ENCODE results near the gene PHETA1.
"Not testable (repeated sequence)": the region's sequence is repeated elsewhere in the genome, so short reads cannot be mapped to it uniquely, and the experiment has no call there.

PHETA1 gene

GRCh38 chr12:111352296-111352993 is 16.4 kb downstream of the PHETA1 start:
- DNase-seq (ENCODE audit: insufficient read length, low spot score) (no peak), FAIRE-seq (no peak)

DNA sequence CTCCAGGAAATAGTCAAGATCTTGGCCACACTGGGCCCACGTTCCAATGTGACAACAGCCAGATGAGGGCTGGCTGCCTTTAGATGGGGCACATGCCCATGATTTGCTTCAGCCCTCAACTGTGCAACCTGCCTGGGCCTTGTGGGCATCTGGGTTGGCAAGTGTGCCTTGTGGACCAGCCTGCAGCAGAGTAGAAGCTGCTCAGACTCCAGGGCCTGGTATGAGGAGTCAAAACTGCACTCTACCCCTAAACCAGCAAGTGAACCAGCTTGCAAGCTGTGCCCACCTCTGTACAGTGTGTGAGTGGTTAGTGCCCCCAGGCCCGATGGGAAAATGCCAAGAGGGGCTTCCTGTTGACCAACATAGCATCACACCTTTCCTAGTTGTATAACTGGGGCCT is 17.9 kb downstream of the PHETA1 start:
- DNase-seq (ENCODE audit: insufficient read length, low spot score) (no peak), FAIRE-seq (no peak)

DNA sequence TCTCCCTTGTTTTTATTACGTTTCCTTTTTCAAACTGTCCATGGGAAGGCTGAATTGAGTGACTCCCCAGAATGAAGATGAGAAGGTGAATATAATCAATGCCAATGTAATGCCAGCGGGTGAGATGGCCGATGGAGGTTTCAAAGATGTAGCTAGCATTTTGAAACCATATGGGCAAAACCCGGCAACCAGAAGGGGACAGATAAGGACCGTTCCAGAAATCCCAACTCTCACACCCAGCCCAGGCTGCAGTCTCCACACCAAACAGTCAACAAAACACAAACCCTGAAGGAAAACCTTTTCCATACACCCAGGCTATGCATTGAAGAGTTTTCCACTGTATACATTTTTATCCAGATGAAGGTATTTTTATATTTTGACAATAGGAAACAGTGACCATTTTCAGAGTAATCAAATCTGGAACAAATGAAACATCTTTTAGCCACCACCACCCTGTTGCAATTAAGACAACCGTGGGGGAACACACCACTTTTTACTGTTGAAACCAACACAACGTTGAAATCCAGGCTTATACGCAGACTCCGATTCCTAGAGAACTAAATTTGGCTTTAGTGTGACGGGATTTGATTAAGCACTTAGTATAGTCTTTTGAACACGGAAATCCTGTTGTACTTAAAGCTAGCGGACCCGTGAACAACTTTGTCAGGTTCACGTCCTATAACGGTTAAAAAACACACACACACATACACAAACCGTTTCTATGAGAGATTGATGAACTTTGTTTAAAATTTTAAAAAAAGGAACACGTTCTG is 19.0 kb downstream of the PHETA1 start:
- no peak for FAIRE-seq
- no peak for DNase-seq (ENCODE audit: insufficient read length, low spot score)

DNA sequence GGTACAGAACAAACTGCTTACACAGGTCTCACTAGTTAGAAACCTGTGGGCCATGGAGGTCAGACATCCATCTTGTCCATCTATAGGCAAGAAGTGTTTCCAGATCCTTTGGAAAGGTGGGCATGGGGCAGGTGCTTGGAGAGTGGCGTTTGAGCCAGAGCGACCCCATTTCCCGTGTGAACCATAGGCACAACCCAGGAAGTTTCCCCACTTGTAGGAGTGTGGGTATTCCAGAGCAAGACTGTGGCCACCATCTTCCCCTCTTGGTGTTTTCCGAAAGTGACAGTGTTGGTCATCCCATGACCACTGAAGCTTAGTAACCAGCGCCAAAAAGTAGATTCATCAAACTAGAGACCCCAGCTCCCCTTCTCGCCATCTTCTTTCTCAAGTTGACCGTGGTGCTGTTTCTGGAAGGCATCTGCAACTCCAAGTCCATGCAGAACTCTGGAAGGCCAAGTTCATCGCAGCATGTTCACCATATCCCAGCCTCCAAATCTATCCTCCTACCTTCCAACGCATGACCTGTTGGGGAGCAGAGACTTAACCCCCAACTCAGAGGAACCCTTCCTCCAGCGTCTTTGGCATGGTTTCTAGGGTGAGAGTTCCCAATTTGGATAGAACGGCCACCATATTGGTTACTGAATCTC is 19.7 kb downstream of the PHETA1 start:
- FAIRE-seq: no peak
- no peak for DNase-seq (ENCODE audit: insufficient read length, low spot score)

DNA sequence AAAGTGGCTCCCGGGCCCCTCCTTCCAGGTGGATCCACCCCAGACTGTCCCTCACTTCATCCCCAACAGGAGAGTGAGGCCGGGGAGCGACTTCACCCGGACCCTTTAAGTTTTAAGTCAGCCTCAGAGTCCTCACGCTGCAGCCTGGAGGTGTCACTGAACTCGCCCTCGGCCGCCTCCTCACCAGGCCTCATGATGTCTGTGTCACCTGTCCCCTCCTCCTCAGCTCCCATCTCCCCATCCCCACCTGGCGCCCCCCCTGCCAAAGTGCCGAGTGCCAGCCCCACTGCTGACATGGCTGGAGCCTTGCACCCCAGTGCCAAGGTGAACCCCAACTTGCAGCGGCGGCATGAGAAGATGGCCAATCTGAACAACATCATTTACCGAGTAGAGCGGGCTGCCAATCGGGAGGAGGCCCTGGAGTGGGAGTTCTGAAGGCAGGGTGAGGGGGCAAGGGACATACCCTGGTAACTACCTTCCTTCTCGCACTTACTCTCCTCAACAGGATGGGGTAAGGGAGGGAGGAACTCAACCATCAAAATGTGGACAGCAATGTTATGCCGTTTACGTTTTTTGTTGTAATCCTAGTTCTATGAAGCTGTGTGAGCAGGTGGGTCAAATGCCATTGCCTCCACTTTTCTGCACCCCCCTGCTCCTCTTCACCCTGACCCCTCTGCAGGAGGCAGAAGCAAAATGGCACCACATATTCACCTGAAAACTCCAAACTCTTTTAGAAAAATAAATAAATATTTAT is 20.8 kb downstream of the PHETA1 start:
- DNase-seq (ENCODE audit: insufficient read length, low spot score): no peak
- no peak for FAIRE-seq

GRCh38 chr12:111344254-111344875 is 24.5 kb downstream of the PHETA1 start:
- DNase-seq (ENCODE audit: insufficient read length, low spot score) (no peak), FAIRE-seq (no peak)

DNA sequence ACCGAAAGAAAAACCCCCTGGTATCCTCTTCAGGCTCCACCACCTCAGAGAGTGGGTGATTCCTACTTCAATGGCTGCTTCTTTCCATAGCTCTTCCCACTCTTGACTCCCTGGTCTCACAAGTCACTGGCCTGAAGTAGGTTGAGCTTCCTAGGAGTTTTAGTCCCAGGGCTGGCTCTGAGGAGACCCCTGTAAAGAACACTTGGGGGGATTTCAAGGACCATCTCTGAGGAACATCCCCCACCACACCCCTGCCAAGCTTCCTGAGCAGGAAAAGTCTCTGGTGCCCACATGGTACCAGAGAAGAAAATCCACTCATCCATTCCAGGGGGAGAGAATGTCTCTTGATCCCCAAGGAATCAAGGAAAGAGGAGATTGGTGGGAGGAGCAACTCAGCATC is 25.7 kb downstream of the PHETA1 start:
- no peak for DNase-seq (ENCODE audit: insufficient read length, low spot score)
- no peak for FAIRE-seq

- DNase-seq (ENCODE audit: insufficient read length, low spot score) (no peak), FAIRE-seq (no peak)
These were observed 26.5 kb downstream of the PHETA1 start for GRCh38 chr12:111342376-111342775.

DNA sequence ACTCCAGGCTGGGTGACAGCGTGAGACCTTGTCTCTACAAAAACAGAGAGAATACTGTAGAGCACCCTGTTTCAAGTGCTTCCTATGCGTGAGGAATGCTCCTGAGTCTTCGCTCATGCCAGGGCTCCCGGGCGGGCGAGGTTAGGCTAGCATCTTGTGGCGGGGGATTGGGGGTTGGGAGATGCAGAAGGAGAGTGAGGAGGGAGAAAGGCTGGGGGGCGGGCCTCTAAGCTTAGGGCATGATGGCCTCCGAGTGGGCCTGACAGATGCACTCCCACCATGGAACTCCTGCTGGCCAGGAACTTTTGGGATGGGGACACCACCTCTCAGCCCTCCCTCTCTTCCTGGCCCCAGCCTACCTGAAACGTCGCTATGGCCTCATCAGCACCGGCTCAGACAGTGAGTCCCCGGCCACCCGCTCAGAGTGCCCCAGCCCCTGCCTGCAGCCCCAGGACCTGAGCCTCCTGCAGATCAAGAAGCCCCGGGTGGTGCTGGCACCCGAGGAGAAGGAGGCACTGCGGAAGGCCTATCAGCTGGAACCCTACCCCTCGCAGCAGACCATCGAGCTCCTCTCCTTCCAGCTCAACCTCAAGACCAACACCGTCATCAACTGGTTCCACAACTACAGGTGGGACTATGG is 27.3 kb downstream of the PHETA1 start:
- DNase-seq (ENCODE audit: insufficient read length, low spot score) (no peak), FAIRE-seq (no peak)

DNA sequence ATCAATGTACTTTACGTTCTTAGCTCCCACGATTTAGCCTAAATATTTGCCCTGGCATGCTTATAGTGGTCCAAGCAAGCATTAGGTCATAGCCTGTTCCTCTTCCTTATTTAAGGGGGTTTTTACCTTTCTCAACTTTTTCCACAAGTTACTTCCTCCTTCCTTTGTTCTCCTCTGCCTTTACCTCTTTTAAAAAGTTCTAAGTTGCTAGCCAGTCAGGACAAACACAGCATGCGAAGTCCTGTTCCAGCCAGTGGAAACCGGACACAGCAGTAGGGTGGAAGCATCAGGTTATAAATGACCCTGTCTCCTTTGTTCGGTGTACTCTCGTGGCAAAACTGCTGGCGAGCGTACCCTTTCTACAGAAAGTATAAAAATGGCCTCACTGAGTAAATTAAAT is 28.2 kb downstream of the PHETA1 start:
- DNase-seq (ENCODE audit: insufficient read length, low spot score); FAIRE-seq: not testable (repeated sequence)

GRCh38 chr12:111340231-111340630 is 28.7 kb downstream of the PHETA1 start:
- DNase-seq (ENCODE audit: insufficient read length, low spot score) (no peak), FAIRE-seq (no peak)

- no peak for DNase-seq (ENCODE audit: insufficient read length, low spot score)
- no peak for FAIRE-seq
These were observed 29.5 kb downstream of the PHETA1 start for GRCh38 chr12:111339321-111339938.

DNA sequence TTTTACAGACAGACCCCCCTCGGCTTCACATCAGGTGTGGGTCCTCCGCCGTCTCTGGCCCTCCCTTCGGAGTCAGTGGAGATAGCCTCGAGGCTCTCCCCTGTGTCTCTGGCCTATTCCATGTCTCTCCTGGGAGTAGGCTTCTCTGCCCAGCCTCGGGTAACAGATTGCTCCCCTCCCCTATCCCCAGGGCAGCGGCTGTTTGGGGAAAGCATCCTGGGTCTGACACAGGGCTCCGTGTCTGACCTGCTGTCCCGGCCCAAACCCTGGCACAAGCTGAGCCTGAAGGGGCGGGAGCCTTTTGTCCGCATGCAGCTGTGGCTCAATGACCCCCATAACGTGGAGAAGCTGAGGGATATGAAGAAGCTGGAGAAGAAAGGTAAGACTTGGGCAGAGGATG is 30.8 kb downstream of the PHETA1 start:
- FAIRE-seq: no peak
- DNase-seq (ENCODE audit: insufficient read length, low spot score): no peak

GRCh38 chr12:111337371-111337770 is 31.5 kb downstream of the PHETA1 start:
- no peak for DNase-seq (ENCODE audit: insufficient read length, low spot score)
- FAIRE-seq: no peak

DNA sequence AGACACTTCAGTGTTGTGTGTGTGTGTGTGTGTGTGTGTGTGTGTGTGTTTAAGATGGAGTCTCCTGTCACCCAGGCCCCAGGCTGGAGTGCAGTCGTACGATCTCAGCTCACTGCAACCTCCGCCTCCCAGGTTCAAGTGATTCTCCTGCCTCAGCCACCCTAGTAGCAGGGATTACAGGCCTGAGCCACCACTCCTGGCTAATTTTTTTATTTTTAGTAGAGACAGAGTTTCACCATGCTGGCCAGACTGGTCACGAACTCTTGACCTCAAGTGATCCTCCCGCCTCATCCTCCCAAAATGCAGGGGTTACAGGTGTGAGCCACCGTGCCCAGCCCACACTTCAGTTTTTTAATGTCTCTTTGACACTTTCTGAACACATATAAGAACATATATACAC is 32.5 kb downstream of the PHETA1 start:
- FAIRE-seq; DNase-seq (ENCODE audit: insufficient read length, low spot score): not testable (repeated sequence)

- DNase-seq (ENCODE audit: insufficient read length, low spot score) (no peak), FAIRE-seq (no peak)
These were observed 33.1 kb downstream of the PHETA1 start for GRCh38 chr12:111335811-111336210.

GRCh38 chr12:111335301-111335700 is 33.6 kb downstream of the PHETA1 start:
- not testable (repeated sequence) for FAIRE-seq; DNase-seq (ENCODE audit: insufficient read length, low spot score)

- no peak for DNase-seq (ENCODE audit: insufficient read length, low spot score)
These were observed 34.4 kb downstream of the PHETA1 start for GRCh38 chr12:111334393-111334915.

More at GRCh38 chr12:111334393-111334915, 34.4 kb downstream of the PHETA1 start:
- no peak for FAIRE-seq
